Stimulated activated CD4-positive, alpha-beta T cell treated with anti-CD3 and anti-CD28 coated beads, Interleukin-12 subunit alpha, Interleukin-12 subunit beta, amount 100 ng/mL, for 4 hours (primary cell): ENCODE measurements around the gene SCGB2A2.

Source experiments
- DNase-seq: peaks from one replicate; pipeline ENCODE4 v3.0.0-alpha.2; 2020

SCGB2A2 gene

DNA sequence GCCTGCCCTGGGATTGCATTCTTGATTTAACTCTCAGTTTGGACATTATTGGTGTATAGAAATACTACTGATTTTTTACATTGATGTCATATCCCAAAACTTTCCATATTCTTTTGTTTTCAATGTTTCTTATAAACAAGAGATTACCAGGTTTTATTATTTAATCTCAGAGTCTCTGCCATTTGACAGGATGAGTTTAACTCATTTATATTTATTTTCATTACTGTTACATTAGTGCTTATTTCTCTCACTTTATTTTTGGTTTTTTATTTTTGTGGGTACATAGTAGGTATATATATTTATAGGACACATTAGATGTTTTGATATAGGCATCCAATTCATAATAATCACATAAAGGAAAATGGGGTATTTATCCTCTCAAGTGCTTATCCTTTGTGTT lies 38.0 kb downstream of the SCGB2A2 start:
- DNase-seq: no peak

DNA sequence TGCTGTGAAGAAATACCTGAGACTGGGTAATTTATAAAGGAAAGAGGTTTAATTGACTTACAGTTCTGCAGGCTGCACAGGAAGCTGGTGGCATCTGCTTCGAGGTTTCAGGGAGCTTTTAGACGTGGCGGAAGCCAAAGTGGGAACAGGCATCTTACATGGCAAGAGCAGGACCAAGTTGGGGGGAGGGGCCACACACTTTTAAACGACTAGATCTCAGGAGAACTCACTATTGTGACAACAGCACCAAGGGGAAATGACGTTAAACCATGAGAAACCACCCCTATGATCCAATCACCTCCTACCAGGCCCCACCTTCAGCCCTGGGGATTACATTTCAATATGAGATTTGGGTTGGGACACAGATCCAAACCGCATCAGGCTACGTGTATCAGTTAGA lies 40.0 kb downstream of the SCGB2A2 start:
- no peak for DNase-seq

DNA sequence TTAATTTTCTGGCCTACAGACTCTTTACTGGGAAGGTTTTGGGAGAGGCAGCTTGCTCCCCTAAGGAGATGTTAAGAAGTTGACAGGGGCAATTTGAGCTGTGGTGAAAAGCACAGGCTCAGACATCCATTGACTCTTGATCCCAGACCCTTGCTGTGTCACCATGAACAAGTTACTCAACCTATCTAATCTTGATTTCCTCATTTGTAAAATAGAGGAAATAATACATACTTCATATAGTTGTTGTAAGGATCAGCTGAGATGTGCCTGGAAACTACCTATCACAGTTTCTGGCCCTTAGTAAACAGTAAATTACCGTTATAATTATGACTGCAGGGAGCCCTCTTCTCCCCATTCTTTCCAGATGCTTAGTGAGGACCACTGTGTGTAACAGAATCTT lies 45.5 kb downstream of the SCGB2A2 start:
- DNase-seq: no peak

DNA sequence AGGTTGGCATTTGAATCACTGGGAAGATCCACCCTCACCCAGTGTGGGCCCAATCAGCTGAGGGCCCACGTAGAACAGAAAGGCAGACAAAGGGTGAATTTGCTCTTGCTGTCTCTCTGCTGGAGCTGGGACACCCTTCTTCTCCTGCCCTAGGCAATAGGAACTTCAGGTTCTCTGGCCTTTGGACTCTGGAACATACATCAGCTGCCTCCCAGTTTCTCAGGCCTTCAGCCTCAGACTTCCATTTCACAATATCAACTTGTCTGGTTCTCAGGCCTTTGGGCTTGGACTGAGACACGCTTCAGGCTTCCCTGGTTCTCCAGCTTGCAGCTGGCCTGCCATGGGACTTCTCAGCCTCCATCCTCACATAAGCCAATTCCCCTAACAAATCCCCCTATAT lies 52.6 kb downstream of the SCGB2A2 start:
- no peak for DNase-seq
